Adrenal gland (tissue), 5 donors: ENCODE data around the gene BMP2K.
"Not testable (repeated sequence)": the region's sequence is repeated elsewhere in the genome, so short reads cannot be mapped to it uniquely, and the experiment has no call there.

Experiments
- POLR2A ChIP-seq, 2 donors: fragments of 450-650 bp; IDR thresholded peaks; one replicate each; pipeline ENCODE4 v1.6.1; 2017; ENCODE audit warnings: antibody characterized with exemption in 2 of 2, mild to moderate bottlenecking in 2 of 2, moderate library complexity in 1 of 2
- TF ChIP-seq, protein P1 (sequence below), 6 experiments: fragments of 450-650 bp in 4 of 6; fragments of 200-600 bp in 2 of 6; sonication (generic) in 1 of 6; IDR thresholded peaks; 1 replicate in 5 of 6; 2 replicates in 1 of 6; pipeline versions ENCODE4 v1.5.1 to v1.8.0; 2016 to 2021; ENCODE audit warnings: antibody characterized with exemption in 6 of 6, mild to moderate bottlenecking in 2 of 6, moderate library complexity in 1 of 6
- donor health status: DM: no; HTN: no; CAD: no.

DNA sequence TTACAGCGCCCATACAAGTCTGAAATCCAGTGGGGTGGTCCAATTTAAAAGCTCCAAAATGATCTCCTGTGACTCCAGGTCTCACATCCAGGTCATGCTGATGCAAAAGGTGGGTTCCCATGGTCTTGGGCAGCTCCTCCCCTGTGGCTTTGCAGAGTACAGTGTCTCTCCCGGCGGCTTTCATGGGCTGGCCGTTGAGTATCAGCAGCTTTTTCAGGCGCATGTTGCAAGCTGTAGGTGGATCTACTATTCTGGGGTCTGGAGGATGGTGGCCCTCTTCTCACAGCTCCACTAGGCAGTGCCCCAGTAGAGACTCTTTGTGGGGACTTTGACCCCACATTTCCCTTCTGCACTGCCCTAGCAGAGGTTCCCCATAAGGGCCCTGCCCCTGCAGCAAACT is 92.6 kb downstream of the BMP2K start:
- TF ChIP-seq, protein P1, sequence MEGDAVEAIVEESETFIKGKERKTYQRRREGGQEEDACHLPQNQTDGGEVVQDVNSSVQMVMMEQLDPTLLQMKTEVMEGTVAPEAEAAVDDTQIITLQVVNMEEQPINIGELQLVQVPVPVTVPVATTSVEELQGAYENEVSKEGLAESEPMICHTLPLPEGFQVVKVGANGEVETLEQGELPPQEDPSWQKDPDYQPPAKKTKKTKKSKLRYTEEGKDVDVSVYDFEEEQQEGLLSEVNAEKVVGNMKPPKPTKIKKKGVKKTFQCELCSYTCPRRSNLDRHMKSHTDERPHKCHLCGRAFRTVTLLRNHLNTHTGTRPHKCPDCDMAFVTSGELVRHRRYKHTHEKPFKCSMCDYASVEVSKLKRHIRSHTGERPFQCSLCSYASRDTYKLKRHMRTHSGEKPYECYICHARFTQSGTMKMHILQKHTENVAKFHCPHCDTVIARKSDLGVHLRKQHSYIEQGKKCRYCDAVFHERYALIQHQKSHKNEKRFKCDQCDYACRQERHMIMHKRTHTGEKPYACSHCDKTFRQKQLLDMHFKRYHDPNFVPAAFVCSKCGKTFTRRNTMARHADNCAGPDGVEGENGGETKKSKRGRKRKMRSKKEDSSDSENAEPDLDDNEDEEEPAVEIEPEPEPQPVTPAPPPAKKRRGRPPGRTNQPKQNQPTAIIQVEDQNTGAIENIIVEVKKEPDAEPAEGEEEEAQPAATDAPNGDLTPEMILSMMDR (IDR thresholded peaks at IDR 0.05): not testable (repeated sequence)
- TF ChIP-seq POLR2A (IDR thresholded peaks at IDR 0.05): not testable (repeated sequence)
